Measurements from ENCODE around the gene SRP14.
"Not testable (repeated sequence)": the region's sequence is repeated elsewhere in the genome, so short reads cannot be mapped to it uniquely, and the experiment has no call there.

Gene SRP14

DNA sequence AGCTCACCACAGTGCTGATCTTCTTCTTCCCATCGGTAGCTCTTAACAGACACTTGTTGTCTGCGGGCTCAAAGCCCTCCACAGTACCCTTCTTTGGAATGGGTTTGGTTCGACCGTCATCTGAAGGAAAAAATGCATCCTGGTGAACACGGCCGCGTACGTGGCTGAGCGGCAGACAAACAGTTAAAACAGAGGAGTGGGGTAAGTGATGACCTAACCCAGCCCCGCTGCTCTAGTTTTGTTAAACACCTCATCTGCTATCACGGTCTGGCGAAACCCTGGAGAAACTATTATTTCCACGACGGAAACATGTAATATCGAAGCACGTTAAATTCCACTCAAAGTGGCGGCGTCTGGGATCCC lies 725 bp downstream of the SRP14 start:
- H3K36me3 ChIP-seq (ENCODE audit: control insufficient read depth in 1 of 2, insufficient read depth in 2 of 2, low read length in 2 of 2) = peaks cover 15 to 32% of the 10 kb centered on the region in 2 donors
- peak overlapping the region; percentile 95 to 100 for H3K9ac ChIP-seq (ENCODE audit: low read depth in 1 of 2, low read length in 2 of 2)
- peak overlapping the region; percentile 91 for H3K27ac ChIP-seq (ENCODE audit: low read depth, low read length)
- H3K4me1 ChIP-seq (ENCODE audit: control insufficient read depth in 1 of 2, insufficient read depth in 2 of 2, low read length in 2 of 2) = peaks cover 12 to 15% of the 10 kb centered on the region in 2 donors
- no peaks in the 10 kb centered on the region for H3K27me3 ChIP-seq (ENCODE audit: control insufficient read depth in 1 of 2, insufficient read depth in 2 of 2, low read length in 2 of 2)
- peak overlapping the region; percentile 96 to 99 for H3K4me3 ChIP-seq (ENCODE audit: low read depth in 1 of 2, low read length in 2 of 2)
- no peaks in the 10 kb centered on the region for H3K9me3 ChIP-seq (ENCODE audit: control insufficient read depth in 1 of 2, low read length in 2 of 2)

DNA sequence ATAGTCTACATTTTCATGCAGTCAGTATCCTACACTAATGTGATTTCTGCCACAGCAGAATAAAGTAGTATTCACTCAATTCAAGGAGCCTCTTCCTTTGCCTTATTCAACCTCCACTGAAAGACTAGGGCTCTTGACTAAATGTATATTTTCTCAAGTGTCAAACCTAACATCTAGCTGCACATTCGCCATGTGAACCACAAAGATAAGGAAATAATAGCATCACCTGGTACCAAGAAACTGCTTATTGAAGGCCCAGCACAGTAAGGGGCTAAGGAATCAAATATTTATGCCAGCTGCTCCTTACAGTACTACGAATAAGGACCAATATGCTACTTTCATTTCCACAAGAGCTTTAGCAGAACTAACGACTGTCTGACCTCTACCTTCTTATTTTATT lies 1.3 kb downstream of the SRP14 start:
- Histone ChIP-seq H3K9me3 (ENCODE audit: control insufficient read depth in 1 of 2, low read length in 2 of 2) (no peaks in the 10 kb centered on the region), H3K4me1 (ENCODE audit: control insufficient read depth in 1 of 2, insufficient read depth in 2 of 2, low read length in 2 of 2) (peaks cover 12 to 15% of the 10 kb centered on the region in 2 donors), H3K36me3 (ENCODE audit: control insufficient read depth in 1 of 2, insufficient read depth in 2 of 2, low read length in 2 of 2) (peaks cover 15 to 36% of the 10 kb centered on the region in 2 donors), H3K27me3 (ENCODE audit: control insufficient read depth in 1 of 2, insufficient read depth in 2 of 2, low read length in 2 of 2) (no peaks in the 10 kb centered on the region), H3K27ac (ENCODE audit: low read depth, low read length) (no peak overlapping the region), H3K4me3 (ENCODE audit: low read depth in 1 of 2, low read length in 2 of 2) (peak overlapping the region; percentile 96 to 99), H3K9ac (ENCODE audit: low read depth in 1 of 2, low read length in 2 of 2) (peak overlapping the region; percentile 95 to 100)

DNA sequence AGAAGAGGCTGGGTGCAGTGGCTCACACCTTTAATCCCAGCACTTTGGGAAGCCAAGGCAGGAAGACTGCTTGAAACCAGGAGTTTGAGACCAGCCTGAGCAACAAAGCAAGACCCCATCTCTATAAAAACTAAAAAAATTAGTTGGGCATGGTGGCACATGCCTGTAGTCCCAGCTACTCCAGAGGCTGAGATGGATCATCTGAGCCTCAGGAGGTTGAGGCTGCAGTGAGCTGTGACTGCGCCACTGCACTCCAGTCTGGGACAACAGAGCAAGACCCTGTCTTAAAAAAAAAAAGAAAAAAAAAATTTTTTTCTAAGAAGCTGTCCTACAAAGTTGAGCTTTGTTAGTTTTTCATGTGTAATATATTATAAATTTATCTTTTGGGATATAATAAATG lies 3.8 kb downstream of the SRP14 start:
- H3K36me3 ChIP-seq (ENCODE audit: control insufficient read depth in 1 of 2, insufficient read depth in 2 of 2, low read length in 2 of 2) = peaks cover 26 to 60% of the 10 kb centered on the region in 2 donors
- H3K9ac ChIP-seq (ENCODE audit: low read depth in 1 of 2, low read length in 2 of 2); H3K4me3 ChIP-seq (ENCODE audit: low read depth in 1 of 2, low read length in 2 of 2): not testable (repeated sequence)

DNA sequence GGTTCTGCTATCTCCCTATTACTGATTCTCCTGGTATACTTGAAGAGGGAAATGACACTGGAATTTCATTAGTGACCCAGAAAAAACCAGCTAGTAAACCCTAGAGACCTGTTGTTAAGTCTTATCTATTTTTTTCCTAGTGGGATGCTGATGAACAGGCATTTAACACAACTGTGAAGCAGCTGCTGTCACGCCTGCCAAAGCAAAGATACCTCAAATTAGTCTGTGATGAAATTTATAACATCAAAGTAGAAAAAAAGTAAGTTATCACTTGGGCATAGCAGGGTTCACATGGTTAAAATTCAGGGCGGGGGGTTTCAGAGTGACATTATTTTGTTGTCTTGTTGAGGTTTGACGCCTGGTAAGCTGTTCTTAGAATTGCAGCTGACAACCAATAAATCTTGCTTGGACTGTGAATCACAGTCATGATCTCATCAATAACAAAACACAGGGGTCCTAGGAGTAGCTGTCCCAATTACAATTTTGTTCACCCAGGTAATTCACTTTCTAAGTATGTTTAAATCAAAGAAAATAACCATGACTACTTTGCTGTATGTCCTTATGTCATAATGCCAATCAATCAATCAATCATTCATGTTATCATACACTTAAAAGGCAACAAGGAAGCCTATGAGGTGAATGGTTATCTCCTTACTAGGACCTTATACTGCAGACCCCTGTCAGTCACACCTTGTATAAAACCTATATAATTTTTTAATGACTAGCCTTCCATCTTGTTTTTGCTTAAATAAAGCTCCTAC lies 4.6 kb downstream of the SRP14 start:
- Histone ChIP-seq H3K36me3 (ENCODE audit: control insufficient read depth in 1 of 2, insufficient read depth in 2 of 2, low read length in 2 of 2) (peaks cover 28 to 67% of the 10 kb centered on the region in 2 donors), H3K27ac (ENCODE audit: low read depth, low read length) (no peak overlapping the region), H3K4me1 (ENCODE audit: control insufficient read depth in 1 of 2, insufficient read depth in 2 of 2, low read length in 2 of 2) (peaks cover 8 to 9% of the 10 kb centered on the region in 2 donors), H3K27me3 (ENCODE audit: control insufficient read depth in 1 of 2, insufficient read depth in 2 of 2, low read length in 2 of 2) (no peaks in the 10 kb centered on the region), H3K9me3 (ENCODE audit: control insufficient read depth in 1 of 2, low read length in 2 of 2) (no peaks in the 10 kb centered on the region), H3K9ac (ENCODE audit: low read depth in 1 of 2, low read length in 2 of 2) (no peak overlapping the region), H3K4me3 (ENCODE audit: low read depth in 1 of 2, low read length in 2 of 2) (no peak overlapping the region)

More for the DNA sequence above, 3.8 kb downstream of the SRP14 start:
- not testable (repeated sequence) for H3K9me3 ChIP-seq (ENCODE audit: control insufficient read depth in 1 of 2, low read length in 2 of 2); H3K27me3 ChIP-seq (ENCODE audit: control insufficient read depth in 1 of 2, insufficient read depth in 2 of 2, low read length in 2 of 2); H3K27ac ChIP-seq (ENCODE audit: low read depth, low read length)
- peaks cover 12% of the 10 kb centered on the region in 2 donors for H3K4me1 ChIP-seq (ENCODE audit: control insufficient read depth in 1 of 2, insufficient read depth in 2 of 2, low read length in 2 of 2)

DNA sequence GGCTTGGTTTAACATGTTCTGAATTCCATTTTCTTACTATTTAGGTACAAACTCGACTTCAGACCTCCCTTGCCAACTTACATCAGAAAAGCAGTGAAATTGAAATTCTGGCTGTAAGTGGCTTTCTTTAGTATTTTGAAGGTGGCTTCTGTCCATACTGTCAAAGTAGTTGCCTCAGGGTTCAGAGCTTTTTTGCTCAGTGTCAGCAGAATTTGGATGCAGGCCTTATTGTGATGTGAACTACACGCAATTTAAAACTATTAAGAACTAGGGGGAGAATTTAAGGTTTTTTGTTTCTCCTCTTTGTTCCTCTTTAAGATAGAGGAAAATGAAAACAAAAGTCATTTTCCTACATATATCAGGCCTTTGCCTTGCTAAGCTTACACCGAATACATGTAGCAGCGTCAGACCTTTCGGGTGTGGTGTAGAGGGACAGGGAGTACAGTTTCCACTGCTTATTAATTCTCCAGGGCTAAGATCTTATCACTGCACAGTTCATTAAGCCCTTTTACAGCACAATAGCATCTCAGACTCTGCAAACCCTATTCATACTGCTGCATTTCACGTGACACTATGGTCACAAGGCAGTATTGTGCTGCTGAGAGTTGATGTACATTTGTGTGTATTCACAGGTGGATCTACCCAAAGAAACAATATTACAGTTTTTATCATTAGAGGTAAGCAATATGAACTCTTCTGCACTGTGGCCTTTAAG lies 6.7 kb downstream of the SRP14 start:
- H3K27ac ChIP-seq (ENCODE audit: low read depth, low read length) = no peak overlapping the region
- H3K27me3 ChIP-seq (ENCODE audit: control insufficient read depth in 1 of 2, insufficient read depth in 2 of 2, low read length in 2 of 2) = no peaks in the 10 kb centered on the region
- H3K9me3 ChIP-seq (ENCODE audit: control insufficient read depth in 1 of 2, low read length in 2 of 2) = no peaks in the 10 kb centered on the region
- no peak overlapping the region for H3K4me3 ChIP-seq (ENCODE audit: low read depth in 1 of 2, low read length in 2 of 2)
- H3K9ac ChIP-seq (ENCODE audit: low read depth in 1 of 2, low read length in 2 of 2) = no peak overlapping the region
- no peaks in the 10 kb centered on the region for H3K4me1 ChIP-seq (ENCODE audit: control insufficient read depth in 1 of 2, insufficient read depth in 2 of 2, low read length in 2 of 2)
- peaks cover 33 to 86% of the 10 kb centered on the region in 2 donors for H3K36me3 ChIP-seq (ENCODE audit: control insufficient read depth in 1 of 2, insufficient read depth in 2 of 2, low read length in 2 of 2)

DNA sequence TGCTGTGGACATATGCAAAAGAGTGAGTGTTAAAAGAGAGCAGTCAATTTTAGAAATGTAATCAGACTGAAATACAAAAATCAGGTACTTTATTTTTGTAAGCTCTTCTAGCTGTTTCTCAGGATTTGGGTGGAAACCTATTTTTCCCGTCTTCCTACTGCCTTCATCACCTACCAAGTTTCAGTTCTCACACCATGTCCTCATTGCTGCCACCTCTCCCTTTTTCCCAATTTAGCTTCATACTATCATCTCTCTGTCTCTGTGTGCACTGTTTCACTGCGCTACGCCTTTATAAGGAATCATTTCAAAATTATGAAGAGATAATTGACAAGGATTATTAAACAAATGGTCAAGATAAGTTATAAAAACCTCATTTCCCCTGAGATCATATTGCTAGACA lies 7.7 kb downstream of the SRP14 start:
- no peaks in the 10 kb centered on the region for H3K4me1 ChIP-seq (ENCODE audit: control insufficient read depth in 1 of 2, insufficient read depth in 2 of 2, low read length in 2 of 2)
- H3K27ac ChIP-seq (ENCODE audit: low read depth, low read length) = no peak overlapping the region
- no peak overlapping the region for H3K9ac ChIP-seq (ENCODE audit: low read depth in 1 of 2, low read length in 2 of 2)

DNA sequence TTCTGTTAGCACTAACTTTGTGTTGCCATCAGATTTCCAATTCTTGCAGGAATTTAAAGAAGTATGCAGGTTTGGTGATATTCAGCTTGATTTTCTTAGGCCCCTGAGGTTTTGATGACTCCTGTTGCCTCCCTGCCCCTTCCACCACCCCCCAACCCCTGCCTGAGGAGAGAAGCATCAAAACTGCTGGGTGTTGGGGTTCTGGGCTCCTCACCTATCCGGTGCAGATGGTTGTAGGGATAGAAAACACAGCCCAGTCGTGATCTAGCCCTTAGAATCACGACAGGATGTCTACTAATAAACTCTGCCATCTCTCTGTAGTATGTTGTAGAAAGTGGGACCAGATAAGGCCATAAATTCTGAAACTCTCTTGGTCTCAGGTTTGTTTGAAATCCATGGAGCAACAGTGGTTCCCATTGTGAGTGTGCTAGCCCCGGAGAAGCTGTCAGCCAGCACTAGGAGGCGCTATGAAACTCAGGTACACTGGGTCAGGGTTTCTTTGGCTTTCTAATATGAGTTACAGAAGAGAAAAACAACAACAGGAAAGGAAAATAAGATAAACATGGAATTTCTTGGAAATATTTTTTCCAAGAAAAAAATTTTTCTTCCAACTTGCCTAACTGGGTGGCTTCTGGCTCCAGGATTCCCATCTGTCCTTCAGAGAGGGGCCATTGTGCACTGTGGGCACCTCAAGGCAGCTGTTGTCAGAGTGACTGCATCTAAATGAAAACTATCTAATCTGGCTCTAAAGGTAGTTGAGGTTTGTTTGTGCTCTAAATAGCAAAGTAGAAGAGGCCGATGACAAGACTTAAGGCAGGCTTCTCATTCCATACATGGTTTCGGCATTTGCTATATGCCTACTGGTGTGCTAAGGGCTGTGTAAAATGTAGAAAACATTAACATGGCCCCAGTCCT lies 8.7 kb downstream of the SRP14 start:
- no peak overlapping the region for H3K9ac ChIP-seq (ENCODE audit: low read depth in 1 of 2, low read length in 2 of 2)
- no peak overlapping the region for H3K4me3 ChIP-seq (ENCODE audit: low read depth in 1 of 2, low read length in 2 of 2)
- no peak overlapping the region for H3K27ac ChIP-seq (ENCODE audit: low read depth, low read length)
- H3K36me3 ChIP-seq (ENCODE audit: control insufficient read depth in 1 of 2, insufficient read depth in 2 of 2, low read length in 2 of 2) = peaks cover 30 to 83% of the 10 kb centered on the region in 2 donors
- no peaks in the 10 kb centered on the region for H3K4me1 ChIP-seq (ENCODE audit: control insufficient read depth in 1 of 2, insufficient read depth in 2 of 2, low read length in 2 of 2)
- no peaks in the 10 kb centered on the region for H3K27me3 ChIP-seq (ENCODE audit: control insufficient read depth in 1 of 2, insufficient read depth in 2 of 2, low read length in 2 of 2)
- H3K9me3 ChIP-seq (ENCODE audit: control insufficient read depth in 1 of 2, low read length in 2 of 2) = no peaks in the 10 kb centered on the region

More for the DNA sequence above, 7.7 kb downstream of the SRP14 start:
- Histone ChIP-seq H3K27me3 (ENCODE audit: control insufficient read depth in 1 of 2, insufficient read depth in 2 of 2, low read length in 2 of 2) (no peaks in the 10 kb centered on the region), H3K4me3 (ENCODE audit: low read depth in 1 of 2, low read length in 2 of 2) (no peak overlapping the region), H3K9me3 (ENCODE audit: control insufficient read depth in 1 of 2, low read length in 2 of 2) (no peaks in the 10 kb centered on the region), H3K36me3 (ENCODE audit: control insufficient read depth in 1 of 2, insufficient read depth in 2 of 2, low read length in 2 of 2) (peaks cover 30 to 83% of the 10 kb centered on the region in 2 donors)

DNA sequence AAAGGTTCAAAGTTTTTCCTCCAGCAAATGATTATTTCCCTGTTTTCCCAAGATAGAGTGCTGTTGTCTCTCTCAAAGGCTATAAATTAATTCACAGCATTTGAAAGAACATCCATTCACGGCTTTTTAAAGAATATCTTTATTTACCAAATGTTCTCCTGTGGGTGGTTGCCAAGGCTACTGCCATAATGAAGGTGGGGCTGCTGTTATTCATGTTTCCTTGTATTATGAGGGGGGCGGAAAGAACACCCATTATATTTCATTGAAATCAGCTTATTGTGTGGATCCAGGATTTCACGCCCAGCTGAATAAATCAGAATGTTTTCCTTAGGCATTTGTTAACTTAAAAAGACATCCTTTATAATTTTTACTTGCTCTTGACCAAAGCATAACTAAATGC lies 10.1 kb downstream of the SRP14 start:
- no peak overlapping the region for H3K9ac ChIP-seq (ENCODE audit: low read depth in 1 of 2, low read length in 2 of 2)
- no peaks in the 10 kb centered on the region for H3K4me1 ChIP-seq (ENCODE audit: control insufficient read depth in 1 of 2, insufficient read depth in 2 of 2, low read length in 2 of 2)
- H3K4me3 ChIP-seq (ENCODE audit: low read depth in 1 of 2, low read length in 2 of 2) = no peak overlapping the region
- H3K36me3 ChIP-seq (ENCODE audit: control insufficient read depth in 1 of 2, insufficient read depth in 2 of 2, low read length in 2 of 2) = peaks cover 22 to 82% of the 10 kb centered on the region in 2 donors
- no peaks in the 10 kb centered on the region for H3K27me3 ChIP-seq (ENCODE audit: control insufficient read depth in 1 of 2, insufficient read depth in 2 of 2, low read length in 2 of 2)
- H3K9me3 ChIP-seq (ENCODE audit: control insufficient read depth in 1 of 2, low read length in 2 of 2) = no peaks in the 10 kb centered on the region
- H3K27ac ChIP-seq (ENCODE audit: low read depth, low read length) = no peak overlapping the region

DNA sequence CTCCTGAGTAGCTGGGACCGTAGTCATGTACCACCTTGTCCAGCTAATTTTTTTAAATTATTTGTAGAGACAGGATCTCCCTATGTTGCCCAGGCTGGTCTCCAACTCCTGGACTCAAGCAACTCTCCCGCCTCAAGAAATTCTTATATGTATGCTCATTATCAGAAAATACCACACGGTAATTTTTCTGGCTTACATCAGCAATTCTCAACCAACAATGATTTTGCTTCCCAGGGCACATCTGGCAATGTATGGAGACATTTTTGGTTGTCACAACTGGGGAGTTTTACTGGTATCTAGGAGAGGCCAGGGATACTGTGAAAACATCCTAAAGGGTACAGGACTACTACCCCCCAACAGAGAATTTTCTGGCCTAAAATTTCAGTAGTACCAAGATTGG lies 10.8 kb downstream of the SRP14 start:
- Histone ChIP-seq H3K27ac (ENCODE audit: low read depth, low read length) (no peak overlapping the region), H3K27me3 (ENCODE audit: control insufficient read depth in 1 of 2, insufficient read depth in 2 of 2, low read length in 2 of 2) (no peaks in the 10 kb centered on the region), H3K9me3 (ENCODE audit: control insufficient read depth in 1 of 2, low read length in 2 of 2) (no peaks in the 10 kb centered on the region), H3K4me1 (ENCODE audit: control insufficient read depth in 1 of 2, insufficient read depth in 2 of 2, low read length in 2 of 2) (no peaks in the 10 kb centered on the region), H3K4me3 (ENCODE audit: low read depth in 1 of 2, low read length in 2 of 2) (no peak overlapping the region), H3K36me3 (ENCODE audit: control insufficient read depth in 1 of 2, insufficient read depth in 2 of 2, low read length in 2 of 2) (peaks cover 22 to 79% of the 10 kb centered on the region in 2 donors), H3K9ac (ENCODE audit: low read depth in 1 of 2, low read length in 2 of 2) (no peak overlapping the region)

All from duodenal mucosa (tissue), 2 donors.